Measurements from ENCODE around the gene CRHR2.
A peak's percentile ranks its signal among the peaks of the same experiment; 100 is the strongest.

The CRHR2 gene

GRCh38 chr7:30682212-30683083, at the start of gene CRHR2 (continued):
- TF ChIP-seq OVOL3 (tag by site-specific recombination; IDR thresholded peaks at IDR 0.05): no peak
- TF ChIP-seq ZFP69B (tag by site-specific recombination; IDR thresholded peaks at IDR 0.05): no peak
- TF ChIP-seq ZBTB21 (tag by site-specific recombination; IDR thresholded peaks at IDR 0.05): no peak
- no peak for TF ChIP-seq ZNF777 (tag by site-specific recombination; IDR thresholded peaks at IDR 0.05; ENCODE audit: borderline replicate concordance)
- no peak for TF ChIP-seq YY2 (tag by site-specific recombination; IDR thresholded peaks at IDR 0.05)
- TF ChIP-seq ZNF239 (tag by site-specific recombination; IDR thresholded peaks at IDR 0.05): no peak
- TF ChIP-seq SALL2 (tag by site-specific recombination; IDR thresholded peaks at IDR 0.05; ENCODE audit: borderline replicate concordance): no peak
- TF ChIP-seq PRDM1 (tag by site-specific recombination; IDR thresholded peaks at IDR 0.05): no peak
- no peak for TF ChIP-seq OSR2 (tag by site-specific recombination; IDR thresholded peaks at IDR 0.05)
- TF ChIP-seq ZNF157 (tag by site-specific recombination; IDR thresholded peaks at IDR 0.05): no peak
- TF ChIP-seq ZNF10 (tag by site-specific recombination; IDR thresholded peaks at IDR 0.05): no peak
- no peak for TF ChIP-seq ZNF324 (tag by site-specific recombination; IDR thresholded peaks at IDR 0.05)
- TF ChIP-seq ZNF704 (tag by site-specific recombination; IDR thresholded peaks at IDR 0.05): no peak
- peak; percentile 46; the same call in 1 of the 2 replicates for TF ChIP-seq ZBTB8A (tag by site-specific recombination; IDR thresholded peaks at IDR 0.05)
- no peak; the same call in 1 of the 2 replicates for TF ChIP-seq ZBTB10 (tag by site-specific recombination; IDR thresholded peaks at IDR 0.05)
- peak; percentile 47 for TF ChIP-seq GLIS2 (tag by site-specific recombination; IDR thresholded peaks at IDR 0.05)
- TF ChIP-seq ZNF354C (tag by site-specific recombination; IDR thresholded peaks at IDR 0.05; ENCODE audit: borderline replicate concordance, low read depth): no peak
- 0 out of 2 replicates have a peak, but pooled peaks have one; percentile 26 for TF ChIP-seq GLIS1 (tag by site-specific recombination; IDR thresholded peaks at IDR 0.05)
- no peak for TF ChIP-seq REPIN1 (tag by site-specific recombination; IDR thresholded peaks at IDR 0.05; ENCODE audit: low read depth)

GRCh38 chr7:30731581-30731980, 49.3 kb upstream of the CRHR2 start:
- no peaks in the 10 kb centered on the region for H3K4me1 ChIP-seq (ENCODE audit: control insufficient read depth, insufficient read depth, low read length)
- no peak overlapping the region for H3K27ac ChIP-seq (ENCODE audit: extremely low read depth, low read depth, low read length)
- H3K4me3 ChIP-seq (ENCODE audit: low read depth, low read length): no peak overlapping the region
- TF ChIP-seq ZNF132 (tag by site-specific recombination; IDR thresholded peaks at IDR 0.05; ENCODE audit: borderline replicate concordance): no peak
- no peak for TF ChIP-seq BCL11A (tag by site-specific recombination; IDR thresholded peaks at IDR 0.05; ENCODE audit: low read depth)
- no peak for TF ChIP-seq OSR2 (tag by site-specific recombination; IDR thresholded peaks at IDR 0.05)
- TF ChIP-seq ZNF626 (tag by site-specific recombination; IDR thresholded peaks at IDR 0.05): no peak
- no peak for TF ChIP-seq ZFP69B (tag by site-specific recombination; IDR thresholded peaks at IDR 0.05)
- H3K9me3 ChIP-seq (ENCODE audit: control insufficient read depth, insufficient read depth, low read depth, low read length): no peaks in the 10 kb centered on the region
- ChIA-PET CTCF (interaction anchor here (0.7 to 2.0 kb wide), 2 partner anchors 8 to 391 kb away, joined by 3 to 11 read pairs; no protein-coding TSS in a partner anchor), POLR2A (no interaction called here)
- no peaks in the 10 kb centered on the region for H3K36me3 ChIP-seq (ENCODE audit: control insufficient read depth in 2 of 2, insufficient read depth in 1 of 2, low read length in 2 of 2)

Data from HEK293 (cell line).